ENCODE results near the gene FAM131A. TPM values are rescaled to one million over a fixed set of nuclear protein-coding genes. Genes with fewer than 3 reads are reported as not detected.
A peak's percentile ranks its signal among the peaks of the same experiment; 100 is the strongest.

The FAM131A gene
- total RNA-seq, 1 experiment from 2014 or later = 12.9 TPM

- no peak for TF ChIP-seq CTCF (IDR thresholded peaks at IDR 0.05; ENCODE audit: unreplicated experiment)
- intact Hi-C loops (cut with micrococcal nuclease) = loop anchor here (10.0 kb wide), 1 partner anchor 401 kb away; no protein-coding TSS in a partner anchor
- POLR2A ChIA-PET = interaction anchor here (0.5 kb wide), 1 partner anchor 104 kb away, joined by 3 read pairs; no protein-coding TSS in a partner anchor
- no peaks in the 10 kb centered on the region for H3K9me3 Mint-ChIP-seq (ENCODE audit: unreplicated experiment)
- peaks cover 41% of the 10 kb centered on the region for H3K27me3 Mint-ChIP-seq (ENCODE audit: insufficient read depth, unreplicated experiment)
- peaks cover 11% of the 10 kb centered on the region for H3K4me1 Mint-ChIP-seq (ENCODE audit: insufficient read depth, unreplicated experiment)
- CTCF ChIA-PET = interaction anchor here (0.8 to 7.0 kb wide), 11 partner anchors 17 to 405 kb away, joined by 3 to 212 read pairs (median 5); no protein-coding TSS in a partner anchor
- peaks cover 29% of the 10 kb centered on the region for H3K36me3 Mint-ChIP-seq (ENCODE audit: insufficient read depth, unreplicated experiment)
- H3K27ac Mint-ChIP-seq (ENCODE audit: low read depth, unreplicated experiment) = no peak overlapping the region
- no peak for DNase-seq (ENCODE audit: unreplicated experiment)
- BruUV-seq (replicated peaks) = no TSS peak
- H3K4me3 Mint-ChIP-seq (ENCODE audit: unreplicated experiment) = no peak overlapping the region
These were observed 36.0 kb downstream of the FAM131A start for GRCh38 chr3:184373422-184373821.

GRCh38 chr3:184375747-184376461 is 38.5 kb downstream of the FAM131A start:
- BruUV-seq (replicated peaks) = no TSS peak
- H3K9me3 Mint-ChIP-seq (ENCODE audit: unreplicated experiment) = no peaks in the 10 kb centered on the region

GRCh38 chr3:184377374-184377773 is 40.0 kb downstream of the FAM131A start:
- ChIA-PET CTCF (interaction anchor here (1.2 to 2.1 kb wide), 3 partner anchors 40 to 164 kb away, joined by 4 to 6 read pairs (median 6); no protein-coding TSS in a partner anchor), POLR2A (interaction anchor here (0.9 kb wide), 1 partner anchor 17 kb away, joined by 4 read pairs; no protein-coding TSS in a partner anchor)
- Mint-ChIP-seq H3K9me3 (ENCODE audit: unreplicated experiment) (no peaks in the 10 kb centered on the region), H3K36me3 (ENCODE audit: insufficient read depth, unreplicated experiment) (no peaks in the 10 kb centered on the region), H3K4me1 (ENCODE audit: insufficient read depth, unreplicated experiment) (no peaks in the 10 kb centered on the region), H3K4me3 (ENCODE audit: unreplicated experiment) (no peak overlapping the region), H3K27ac (ENCODE audit: low read depth, unreplicated experiment) (no peak overlapping the region), H3K27me3 (ENCODE audit: insufficient read depth, unreplicated experiment) (peaks cover 55% of the 10 kb centered on the region)
- BruUV-seq (replicated peaks) = no TSS peak
- no peak for TF ChIP-seq CTCF (IDR thresholded peaks at IDR 0.05; ENCODE audit: unreplicated experiment)
- no peak for DNase-seq (ENCODE audit: unreplicated experiment)
- intact Hi-C loops (cut with micrococcal nuclease) = loop anchor here (10.0 kb wide), 1 partner anchor 397 kb away; no protein-coding TSS in a partner anchor

More at GRCh38 chr3:184375747-184376461, 38.5 kb downstream of the FAM131A start:
- ChIA-PET POLR2A (no interaction called here), CTCF (interaction anchor here (0.6 to 7.0 kb wide), 4 partner anchors 42 to 167 kb away, joined by 3 to 212 read pairs (median 6); no protein-coding TSS in a partner anchor)
- Mint-ChIP-seq H3K36me3 (ENCODE audit: insufficient read depth, unreplicated experiment) (peaks cover 5% of the 10 kb centered on the region), H3K27me3 (ENCODE audit: insufficient read depth, unreplicated experiment) (peaks cover 55% of the 10 kb centered on the region), H3K27ac (ENCODE audit: low read depth, unreplicated experiment) (no peak overlapping the region), H3K4me3 (ENCODE audit: unreplicated experiment) (no peak overlapping the region), H3K4me1 (ENCODE audit: insufficient read depth, unreplicated experiment) (peaks cover 8% of the 10 kb centered on the region)
- no peak for TF ChIP-seq CTCF (IDR thresholded peaks at IDR 0.05; ENCODE audit: unreplicated experiment)
- DNase-seq (ENCODE audit: unreplicated experiment) = no peak
- intact Hi-C loops (cut with micrococcal nuclease) = loop anchor here (10.0 kb wide), 1 partner anchor 399 kb away; no protein-coding TSS in a partner anchor

- no peaks in the 10 kb centered on the region for H3K9me3 Mint-ChIP-seq (ENCODE audit: unreplicated experiment)
- no peak for TF ChIP-seq CTCF (IDR thresholded peaks at IDR 0.05; ENCODE audit: unreplicated experiment)
- BruUV-seq (replicated peaks) = no TSS peak
- H3K36me3 Mint-ChIP-seq (ENCODE audit: insufficient read depth, unreplicated experiment) = no peaks in the 10 kb centered on the region
- intact Hi-C loops (cut with micrococcal nuclease) = loop anchor here (10.0 kb wide), 1 partner anchor 397 kb away; no protein-coding TSS in a partner anchor
- peaks cover 55% of the 10 kb centered on the region for H3K27me3 Mint-ChIP-seq (ENCODE audit: insufficient read depth, unreplicated experiment)
- CTCF ChIA-PET = interaction anchor here (1.2 to 2.1 kb wide), 3 partner anchors 40 to 163 kb away, joined by 4 to 6 read pairs (median 6); no protein-coding TSS in a partner anchor
- no peak within 1 kb of the TSS for H3K27ac Mint-ChIP-seq (ENCODE audit: low read depth, unreplicated experiment)
- H3K4me3 Mint-ChIP-seq (ENCODE audit: unreplicated experiment) = peak within 1 kb of the TSS; percentile 61
- DNase-seq (ENCODE audit: unreplicated experiment) = no peak
- H3K4me1 Mint-ChIP-seq (ENCODE audit: insufficient read depth, unreplicated experiment) = no peaks in the 10 kb centered on the region
- POLR2A ChIA-PET = interaction anchor here (0.9 kb wide), 1 partner anchor 16 kb away, joined by 4 read pairs; no protein-coding TSS in a partner anchor
These were observed 40.6 kb downstream of the FAM131A start, which contains the start of gene THPO for GRCh38 chr3:184377882-184378445. TSS of gene THPO (minus strand) at chr3:184378207. CDS start at chr3:184376259, 1,948 bp downstream.

Data from MCF 10A (cell line).